Mesenchymal stem cell (in vitro differentiated cells and primary cell): Measurements from ENCODE around the gene CC2D1B.
A peak's percentile ranks its signal among the peaks of the same experiment; 100 is the strongest.
"Not testable (repeated sequence)": the region's sequence is repeated elsewhere in the genome, so short reads cannot be mapped to it uniquely, and the experiment has no call there.

Source experiments
- DNase-seq: peaks from one replicate; pipeline ENCODE4 v3.0.0-alpha.2; 2013
- H2AFZ ChIP-seq: one replicate; pipeline ENCODE4 v1.6.1; 2013; ENCODE audit warnings: low read depth, mild to moderate bottlenecking, control low read depth, inconsistent platforms, low read length, moderate library complexity
- H2AK5ac ChIP-seq: 2 replicates; pipeline ENCODE4 v1.6.1; 2013; ENCODE audit warnings: low read length, moderate library complexity, mild to moderate bottlenecking, inconsistent platforms; ENCODE audit not compliant: severe bottlenecking
- H2BK120ac ChIP-seq: one replicate; pipeline ENCODE4 v1.6.1; 2013; ENCODE audit warnings: low read depth, mild to moderate bottlenecking, inconsistent platforms, low read length, moderate library complexity
- H2BK12ac ChIP-seq, 2 experiments: one replicate each; pipeline ENCODE4 v1.6.1; 2013; ENCODE audit warnings: inconsistent platforms in 2 of 2, low read length in 2 of 2, mild to moderate bottlenecking in 2 of 2, moderate library complexity in 2 of 2, control low read depth in 1 of 2
- H2BK15ac ChIP-seq: one replicate; pipeline ENCODE4 v1.6.1; 2013; ENCODE audit warnings: mild to moderate bottlenecking, low read depth, inconsistent platforms; ENCODE audit not compliant: poor library complexity, severe bottlenecking
- H2BK5ac ChIP-seq: 2 replicates; pipeline ENCODE4 v1.6.1; 2013; ENCODE audit warnings: low read depth, mild to moderate bottlenecking, low read length, control low read depth, inconsistent platforms; ENCODE audit not compliant: poor library complexity, severe bottlenecking
- H3K14ac ChIP-seq, 2 experiments: one replicate each; pipeline ENCODE4 v1.6.1; 2013; ENCODE audit warnings: inconsistent platforms in 2 of 2, low read length in 2 of 2, control low read depth in 1 of 2, mild to moderate bottlenecking in 1 of 2, moderate library complexity in 1 of 2
- H3K18ac ChIP-seq, 2 experiments: one replicate each; pipeline ENCODE4 v1.6.1; 2013; ENCODE audit warnings: inconsistent platforms in 2 of 2, low read length in 2 of 2, control low read depth in 1 of 2, low read depth in 1 of 2, mild to moderate bottlenecking in 1 of 2
- H3K23ac ChIP-seq, 2 experiments: one replicate each; pipeline ENCODE4 v1.6.1; 2013; ENCODE audit warnings: inconsistent platforms in 2 of 2, low read length in 2 of 2, mild to moderate bottlenecking in 2 of 2, moderate library complexity in 2 of 2, control low read depth in 1 of 2
- H3K27ac ChIP-seq: 2 replicates; pipeline ENCODE4 v1.5.1; 2013; ENCODE audit warnings: mild to moderate bottlenecking, moderate library complexity, low read length, control low read depth, inconsistent platforms; ENCODE audit not compliant: poor library complexity, severe bottlenecking
- H3K27me3 ChIP-seq, 2 experiments: 2 replicates each; pipeline versions ENCODE4 v1.6.1 to v1.7.0; 2013; ENCODE audit warnings: low read length in 2 of 2, mild to moderate bottlenecking in 2 of 2, moderate library complexity in 2 of 2, control low read depth in 1 of 2, inconsistent platforms in 1 of 2; ENCODE audit not compliant: control insufficient read depth in 1 of 2, insufficient read depth in 1 of 2
- H3K36me3 ChIP-seq, 2 experiments: 2 replicates each; pipeline versions ENCODE4 v1.6.1 to v1.7.0; 2013; ENCODE audit warnings: low read length in 2 of 2, control low read depth in 1 of 2, inconsistent platforms in 1 of 2, low read depth in 1 of 2, mild to moderate bottlenecking in 1 of 2; ENCODE audit not compliant: insufficient read depth in 2 of 2, control insufficient read depth in 1 of 2
- H3K4ac ChIP-seq, 2 experiments: one replicate each; pipeline ENCODE4 v1.6.1; 2013; ENCODE audit warnings: inconsistent platforms in 2 of 2, low read length in 2 of 2, mild to moderate bottlenecking in 2 of 2, moderate library complexity in 2 of 2, control low read depth in 1 of 2, low read depth in 1 of 2
- H3K4me1 ChIP-seq: 2 replicates; pipeline ENCODE4 v1.6.1; 2013; ENCODE audit warnings: low read depth, low read length, control low read depth; ENCODE audit not compliant: control insufficient read depth, insufficient read depth
- H3K4me2 ChIP-seq: 2 replicates; pipeline ENCODE4 v1.6.1; 2013; ENCODE audit warnings: low read length, mild to moderate bottlenecking, inconsistent platforms; ENCODE audit not compliant: poor library complexity, severe bottlenecking
- H3K4me3 ChIP-seq, 2 experiments: 2 replicates each; pipeline versions ENCODE4 v1.5.1 to v1.7.0; 2013; ENCODE audit warnings: low read length in 2 of 2, mild to moderate bottlenecking in 2 of 2, control low read depth in 1 of 2, low read depth in 1 of 2; ENCODE audit not compliant: insufficient read depth in 1 of 2
- H3K79me1 ChIP-seq: replicated peaks from 2 replicates; pipeline ENCODE4 v1.6.1; 2013; ENCODE audit warnings: mild to moderate bottlenecking, control low read depth, low read length, inconsistent platforms; ENCODE audit not compliant: poor library complexity, severe bottlenecking
- H3K9ac ChIP-seq: 2 replicates; pipeline ENCODE4 v1.7.0; 2013; ENCODE audit warnings: mild to moderate bottlenecking, low read length, moderate library complexity
- H3K9me3 ChIP-seq: 2 replicates; pipeline ENCODE4 v1.7.0; 2013; ENCODE audit warnings: mild to moderate bottlenecking, low read length; ENCODE audit not compliant: control insufficient read depth
- H4K8ac ChIP-seq: one replicate; pipeline ENCODE4 v1.6.1; 2013; ENCODE audit warnings: inconsistent platforms, mild to moderate bottlenecking, low read length, moderate library complexity
- H4K91ac ChIP-seq: one replicate; pipeline ENCODE4 v1.6.1; 2013; ENCODE audit warnings: mild to moderate bottlenecking, low read length, inconsistent platforms
- WGBS: methylation state at CpG from one replicate; pipeline ENCODE4 v1.1.7; 2013; ENCODE audit warnings: mixed read lengths; 5-methylcytosine and 5-hydroxymethylcytosine counted together

The CC2D1B gene

GRCh38 chr1:52369851-52370250 lies 3.8 kb upstream of the CC2D1B start:
- H3K4me2 ChIP-seq, H3K27me3 ChIP-seq, H2BK120ac ChIP-seq, H3K4me3 ChIP-seq, H3K27ac ChIP-seq, H3K36me3 ChIP-seq, H3K4ac ChIP-seq, H3K14ac ChIP-seq, H2AFZ ChIP-seq, H2BK12ac ChIP-seq, H4K91ac ChIP-seq, H4K8ac ChIP-seq, DNase-seq, H2BK15ac ChIP-seq, H3K23ac ChIP-seq, H2AK5ac ChIP-seq, H3K9me3 ChIP-seq, H3K9ac ChIP-seq, H3K18ac ChIP-seq, H3K79me1 ChIP-seq, H2BK5ac ChIP-seq, H3K4me1 ChIP-seq: not testable (repeated sequence)
- WGBS: 90% methylated on average over 1 of the region's 1 CpG

- Histone ChIP-seq H3K79me1 (peaks cover 8% of the 10 kb centered on the region), H3K36me3 (peaks cover 7% of the 10 kb centered on the region in 2 experiments), H3K9me3 (no peaks in the 10 kb centered on the region), H3K4me3 (peak overlapping the region; percentile 65 to 73), H4K8ac (peak overlapping the region; percentile 87), H2AFZ (peak overlapping the region; percentile 80), H3K4me1 (peaks cover 17% of the 10 kb centered on the region), H3K14ac (no peak overlapping the region), H2BK12ac (no peak overlapping the region), H3K9ac (peak overlapping the region; percentile 61), H3K4ac (peak overlapping the region in 1 of 2 experiments; percentile 79), H3K4me2 (peak overlapping the region; percentile 84), H3K18ac (peak overlapping the region in 1 of 2 experiments; percentile 61), H2BK5ac (no peak overlapping the region), H4K91ac (peak overlapping the region; percentile 78), H2BK120ac (peak overlapping the region; percentile 68), H2BK15ac (no peak overlapping the region), H3K23ac (no peak overlapping the region), H2AK5ac (no peak overlapping the region), H3K27me3 (no peaks in the 10 kb centered on the region), H3K27ac (no peak overlapping the region)
- peak; percentile 56 for DNase-seq
- WGBS: 8% methylated on average over 45 of the region's 51 CpGs
Observed at GRCh38 chr1:52368383-52369172, 2.6 kb upstream of the CC2D1B start.

- Histone ChIP-seq H3K4me3 (no peak overlapping the region), H3K9me3 (no peaks in the 10 kb centered on the region), H2BK120ac (no peak overlapping the region), H3K14ac (no peak overlapping the region), H4K8ac (no peak overlapping the region), H3K9ac (no peak overlapping the region), H2AFZ (no peak overlapping the region), H2BK5ac (no peak overlapping the region), H3K36me3 (peaks cover 8 to 14% of the 10 kb centered on the region in 2 experiments), H3K79me1 (peaks cover 13% of the 10 kb centered on the region), H3K27me3 (no peaks in the 10 kb centered on the region), H3K23ac (no peak overlapping the region), H2BK12ac (no peak overlapping the region), H4K91ac (no peak overlapping the region), H3K4me1 (peaks cover 20% of the 10 kb centered on the region), H3K27ac (no peak overlapping the region), H2BK15ac (no peak overlapping the region), H3K4me2 (no peak overlapping the region), H3K18ac (no peak overlapping the region), H2AK5ac (peak overlapping the region; percentile 21), H3K4ac (no peak overlapping the region)
- WGBS: 95% methylated on average over 5 of the region's 5 CpGs
- no peak for DNase-seq
Observed at GRCh38 chr1:52367272-52367671, 1.3 kb upstream of the CC2D1B start.

- Histone ChIP-seq H2BK12ac (no peak overlapping the region), H3K23ac (no peak overlapping the region), H3K4me1 (peaks cover 22% of the 10 kb centered on the region), H3K4me2 (peak overlapping the region; percentile 27), H3K27ac (no peak overlapping the region), H2AK5ac (no peak overlapping the region), H2AFZ (no peak overlapping the region), H4K8ac (no peak overlapping the region), H3K14ac (no peak overlapping the region), H3K27me3 (no peaks in the 10 kb centered on the region), H3K4ac (no peak overlapping the region), H4K91ac (no peak overlapping the region), H2BK15ac (no peak overlapping the region), H3K18ac (no peak overlapping the region), H3K9ac (no peak overlapping the region), H2BK120ac (no peak overlapping the region), H3K79me1 (peaks cover 20% of the 10 kb centered on the region), H3K9me3 (no peaks in the 10 kb centered on the region), H3K4me3 (peak overlapping the region; percentile 88 to 94), H2BK5ac (no peak overlapping the region), H3K36me3 (peaks cover 16 to 22% of the 10 kb centered on the region in 2 experiments)
- WGBS: 41% methylated on average over 8 of the region's 8 CpGs
- no peak for DNase-seq
Observed at GRCh38 chr1:52366517-52366827, 467 bp upstream of the CC2D1B start.
